GM19351 (cell line): Measurements from ENCODE around the gene WASHC4.
"Not testable (repeated sequence)": the region's sequence is repeated elsewhere in the genome, so short reads cannot be mapped to it uniquely, and the experiment has no call there.

ENCODE experiments used
- ATAC-seq: cut with Tn5 transposase; IDR thresholded peaks from one replicate; pipeline ENCODE4 v1.9.1; 2021; ENCODE audit warnings: mild to moderate bottlenecking, moderate library complexity; ENCODE audit not compliant: unreplicated experiment

The WASHC4 gene

DNA sequence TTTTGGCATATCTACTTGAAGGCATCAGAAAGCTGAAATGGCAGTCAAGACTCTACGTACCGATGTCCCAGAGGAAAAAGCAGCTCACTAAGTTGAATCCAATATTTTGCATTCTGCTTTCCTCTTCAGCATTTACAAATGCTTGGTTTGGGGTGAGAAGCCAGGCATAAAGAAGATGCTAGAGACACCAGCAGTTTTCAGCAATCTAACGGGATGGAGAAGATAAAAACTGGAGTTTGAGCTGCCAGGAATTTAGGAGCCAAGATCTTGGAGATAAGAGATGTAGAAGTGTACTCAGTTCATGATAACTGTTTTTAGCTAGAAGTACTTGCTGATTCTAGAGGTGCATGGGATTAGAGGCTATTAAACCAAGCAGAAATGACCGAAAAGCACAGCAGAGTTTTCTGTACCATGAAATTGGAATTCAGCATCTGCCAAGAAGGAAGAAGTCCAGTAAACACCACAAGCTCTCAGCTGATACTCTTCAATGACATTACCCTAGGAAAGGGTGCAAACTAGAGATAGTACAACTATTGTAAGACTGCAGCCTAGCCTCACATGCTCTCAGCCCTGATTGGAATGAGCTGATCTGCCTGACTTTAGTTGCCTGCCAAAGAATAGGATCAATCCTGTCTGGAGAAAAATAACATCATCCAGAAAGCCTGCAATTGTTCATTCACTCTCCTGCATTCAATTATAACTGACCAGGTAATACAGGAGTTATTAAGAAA lies 15.9 kb upstream of the WASHC4 start:
- no peak for ATAC-seq

DNA sequence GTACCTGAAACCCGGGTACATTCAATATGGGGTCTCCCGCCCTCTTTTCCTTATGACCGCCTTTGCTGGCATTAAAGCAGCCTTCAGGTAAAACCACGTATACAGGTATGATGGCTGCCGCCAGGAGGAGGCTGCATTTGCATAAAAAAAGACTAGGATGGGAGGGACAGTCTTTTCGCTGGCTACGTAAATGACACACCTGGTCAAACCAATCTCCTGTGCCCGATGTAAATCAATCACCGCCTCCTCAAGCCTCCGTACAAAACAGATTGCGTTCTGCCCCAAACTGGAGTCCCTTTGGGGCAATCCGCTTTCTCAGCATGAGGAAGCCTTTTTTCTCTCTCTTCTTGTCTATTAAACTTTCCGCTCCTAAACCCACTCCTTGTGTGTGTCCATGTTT lies 15.2 kb upstream of the WASHC4 start:
- no peak for ATAC-seq

DNA sequence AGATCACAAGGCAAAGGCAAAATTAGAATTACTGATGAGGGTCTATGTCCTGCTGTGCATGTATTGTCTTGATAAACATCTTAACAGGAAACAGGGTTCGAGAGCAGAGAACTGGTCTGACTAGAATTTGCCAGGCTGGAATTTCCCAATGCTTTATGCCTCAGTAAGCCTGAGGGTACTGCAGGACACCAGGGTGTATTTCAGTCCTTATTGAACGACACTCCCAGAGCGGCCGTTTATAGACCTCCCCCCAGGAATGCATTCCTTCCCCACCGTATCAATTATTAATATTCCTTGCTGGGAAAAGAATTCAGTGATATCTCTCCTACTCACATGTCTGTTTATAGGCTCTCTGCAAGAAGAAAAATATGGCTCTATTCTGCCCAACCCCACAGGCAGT lies 12.2 kb upstream of the WASHC4 start:
- ATAC-seq: not testable (repeated sequence)

DNA sequence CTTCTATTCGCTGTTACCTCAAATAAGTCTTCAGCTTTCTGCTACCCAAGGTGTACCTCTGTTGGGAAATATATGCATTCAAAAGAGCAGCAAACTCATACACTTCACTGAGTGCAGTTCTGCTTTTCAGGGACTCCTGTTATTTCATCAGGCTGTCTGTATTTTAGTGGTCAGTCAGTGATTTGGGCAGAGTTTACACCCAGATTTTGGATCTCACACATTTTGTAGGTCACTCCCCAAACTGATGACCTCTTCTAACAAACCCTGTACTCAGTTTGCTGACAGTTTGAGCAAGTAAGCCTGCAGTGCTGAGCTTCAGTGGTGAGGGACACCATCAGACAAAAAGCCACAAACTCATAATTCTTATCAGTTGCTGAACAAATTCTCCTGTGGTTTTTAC lies 8.2 kb upstream of the WASHC4 start:
- no peak for ATAC-seq

DNA sequence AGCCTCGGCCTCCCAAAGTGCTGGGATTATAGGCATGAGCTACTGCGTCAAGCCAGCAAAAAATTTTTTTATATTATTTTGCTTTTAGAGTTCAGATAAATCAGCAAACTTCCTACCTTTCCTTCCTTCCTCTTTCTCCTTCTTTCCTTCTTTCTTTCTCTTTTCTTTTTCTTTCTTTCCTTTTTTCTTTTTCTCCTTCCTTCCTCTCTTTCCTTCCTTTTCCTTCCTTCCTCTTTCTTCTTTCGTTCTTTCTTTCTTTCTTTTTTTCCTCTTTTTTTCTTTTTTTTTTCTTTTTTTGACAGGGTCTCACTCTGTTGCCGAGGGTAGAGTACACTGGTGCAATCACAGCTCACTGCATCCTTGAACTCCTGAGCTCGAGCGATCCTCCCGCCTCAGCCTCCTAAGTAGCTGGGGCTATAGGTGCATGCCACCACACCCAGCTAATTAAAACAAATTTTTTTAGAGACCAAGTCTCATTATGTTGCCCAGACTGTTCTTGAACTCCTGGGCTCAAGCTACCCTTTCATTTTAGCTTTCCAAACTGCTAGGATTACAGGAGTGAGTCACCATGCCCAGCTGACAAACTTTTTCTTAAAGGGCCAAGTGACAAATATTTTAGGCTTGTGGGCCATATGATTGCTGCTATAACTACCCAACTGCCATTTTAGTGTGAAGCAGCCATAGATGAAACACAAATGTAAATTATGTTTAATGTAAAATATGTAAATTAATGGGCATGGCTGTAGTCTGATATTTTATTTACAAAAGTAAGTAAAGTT lies 7.1 kb upstream of the WASHC4 start:
- no peak for ATAC-seq

DNA sequence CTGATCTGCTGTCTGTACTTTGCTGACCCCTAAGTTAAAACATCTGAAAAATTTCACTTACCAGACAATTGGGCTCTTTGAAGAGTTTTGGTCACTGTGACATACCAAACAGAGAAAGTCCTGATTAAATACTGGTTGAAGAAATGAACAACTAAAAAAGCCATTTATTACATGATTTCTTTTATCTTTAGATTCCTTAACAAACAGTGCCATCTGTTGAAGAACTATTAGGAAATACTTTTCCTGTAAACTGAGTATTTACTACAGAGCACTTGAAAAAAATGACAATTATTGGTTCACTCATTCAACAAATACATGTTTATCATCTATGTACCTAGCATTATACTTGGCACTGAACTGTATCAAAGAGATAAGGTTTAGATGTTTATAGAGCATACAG lies 6.5 kb upstream of the WASHC4 start:
- no peak for ATAC-seq

DNA sequence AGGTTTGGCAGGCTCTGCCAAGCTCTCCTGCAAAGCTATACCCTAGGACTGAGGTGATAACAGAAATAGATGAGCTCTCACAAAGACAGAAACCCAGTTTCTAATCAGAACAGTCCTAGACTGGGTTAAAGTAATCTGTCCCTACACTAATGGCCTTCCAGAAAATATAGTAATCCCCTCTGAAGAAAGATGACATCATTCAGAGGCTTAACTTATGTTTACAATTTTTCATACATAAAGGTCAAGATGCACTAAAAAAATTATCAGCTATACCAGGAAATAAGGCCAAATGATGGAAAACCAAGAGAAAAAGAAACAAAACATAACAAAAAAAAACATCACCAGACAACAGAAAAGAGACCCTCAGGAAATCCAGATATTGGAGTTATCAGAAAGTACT lies 4.9 kb upstream of the WASHC4 start:
- no peak for ATAC-seq

DNA sequence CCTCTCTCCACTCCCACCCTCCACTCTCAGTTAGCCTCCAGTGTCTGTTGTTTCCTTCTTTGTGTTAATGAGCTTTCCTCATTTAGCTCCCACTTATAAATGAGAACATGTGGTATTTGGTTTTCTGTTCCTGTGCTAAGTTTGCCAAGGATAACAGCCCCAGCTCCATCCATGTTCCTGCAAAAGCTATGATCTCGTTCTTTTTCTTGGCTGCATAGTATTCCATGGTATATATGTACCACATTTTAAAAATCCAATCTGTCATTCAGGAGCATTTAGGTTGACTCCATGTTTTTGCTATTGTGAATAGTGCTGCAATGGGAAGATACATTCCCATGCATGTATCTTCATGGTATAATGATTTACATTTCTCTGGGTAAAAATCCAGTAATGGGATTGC lies 2.8 kb upstream of the WASHC4 start:
- no peak for ATAC-seq

DNA sequence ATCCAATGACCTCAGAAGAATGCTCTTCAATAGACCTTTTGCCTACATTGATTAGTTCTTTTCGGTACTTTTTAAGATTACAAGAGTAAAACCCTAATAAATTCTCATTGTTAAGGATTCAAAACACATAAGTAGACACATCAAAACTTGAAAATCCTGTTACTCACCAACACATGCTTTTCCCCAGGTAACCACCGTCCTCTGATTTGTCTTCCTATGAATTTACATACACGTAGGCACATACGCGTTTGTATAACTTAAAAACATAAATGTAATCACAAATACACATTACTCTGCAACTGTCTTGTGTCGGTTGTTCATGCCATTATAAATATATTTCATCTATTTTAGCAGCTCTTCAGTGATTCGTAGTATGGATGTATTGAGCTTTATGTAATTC lies 910 bp upstream of the WASHC4 start:
- ATAC-seq: no peak

DNA sequence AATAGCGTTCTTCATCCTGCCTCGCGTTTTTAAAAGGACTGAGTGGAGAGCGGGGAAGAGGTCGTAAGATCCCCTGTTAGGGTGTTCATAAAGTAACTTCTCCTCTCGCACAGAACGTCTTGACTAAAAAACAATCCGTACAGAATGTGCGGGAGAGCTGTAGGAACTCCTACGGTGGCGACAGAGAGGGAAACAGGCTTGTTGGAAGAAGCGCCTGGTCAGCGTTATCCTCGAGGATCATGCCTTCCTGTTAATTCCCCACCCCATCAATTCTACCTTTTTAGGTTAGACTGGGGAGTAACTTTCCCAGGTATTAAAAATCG lies 399 bp upstream of the WASHC4 start:
- ATAC-seq: peak; percentile 1

DNA sequence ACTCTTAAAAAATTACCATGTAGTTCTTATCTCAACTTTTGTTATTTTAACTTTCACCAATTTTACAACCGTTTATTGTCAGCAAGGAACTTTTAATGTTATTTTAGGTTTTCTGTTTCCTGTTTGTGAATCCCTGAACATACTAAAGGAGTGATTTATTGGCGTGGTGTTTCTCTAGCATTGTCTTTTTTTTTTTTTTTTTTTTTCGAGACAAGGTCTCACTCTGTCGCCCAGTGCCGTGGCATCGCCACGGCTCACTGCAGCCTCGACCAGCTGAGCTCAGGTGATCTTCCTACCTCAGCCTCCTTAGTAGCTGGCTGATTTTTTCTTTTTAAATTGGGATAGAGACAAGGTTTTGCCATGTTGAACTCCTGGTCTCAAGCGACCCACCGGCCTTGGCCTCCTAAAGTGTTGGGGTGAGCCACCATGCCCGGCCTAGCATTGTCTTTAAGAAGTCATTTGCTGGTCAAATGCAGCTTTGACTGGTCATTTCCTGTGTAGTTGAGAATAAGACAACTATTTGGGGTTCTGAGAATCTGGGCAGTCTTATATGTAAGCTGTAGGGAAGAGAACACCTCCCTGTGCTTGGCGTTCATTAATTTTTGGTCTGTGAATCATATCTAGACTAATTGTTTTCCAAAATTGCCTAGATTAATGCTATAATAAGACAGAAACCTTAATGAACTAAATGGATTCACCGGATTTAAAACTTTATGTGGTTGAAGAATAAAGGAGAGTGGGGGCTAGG lies 2.1 kb downstream of the WASHC4 start:
- peak; percentile 41 for ATAC-seq

DNA sequence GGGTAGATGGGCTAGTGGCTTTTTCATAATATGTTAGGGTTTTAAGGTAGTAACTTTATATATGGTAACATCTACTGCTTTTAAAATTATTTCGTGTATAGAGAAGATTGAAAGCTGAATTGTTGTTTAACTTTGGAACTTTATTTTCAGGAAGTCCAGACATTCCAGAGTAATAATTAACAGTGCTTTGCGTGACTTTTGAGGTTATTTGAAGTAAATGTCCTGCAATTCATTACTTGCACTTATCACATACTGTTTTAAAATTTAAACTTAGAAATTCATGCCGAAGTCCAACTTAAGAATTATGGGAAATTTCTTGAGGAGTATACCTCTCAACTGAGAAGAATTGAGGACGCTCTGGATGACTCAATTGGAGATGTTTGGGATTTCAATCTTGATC lies 3.3 kb downstream of the WASHC4 start:
- ATAC-seq: no peak

DNA sequence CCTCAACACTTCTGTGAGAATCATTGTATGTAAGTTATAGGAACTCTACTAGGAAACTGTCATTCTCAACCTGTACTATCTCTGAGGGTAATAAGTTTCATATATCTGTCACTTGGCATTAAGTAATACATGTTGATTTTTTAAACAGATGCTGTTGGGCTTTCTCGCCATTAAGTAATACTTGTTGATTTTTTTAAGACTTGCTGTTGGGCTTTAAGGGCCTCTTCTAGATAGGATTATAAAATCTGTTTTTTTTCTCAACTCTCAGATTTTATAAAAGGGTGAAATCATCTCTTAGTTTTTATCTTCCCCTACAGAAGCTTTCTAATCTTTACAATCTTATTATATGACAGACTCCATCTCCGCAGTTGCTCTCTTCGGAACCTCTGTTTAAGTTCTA lies 5.6 kb downstream of the WASHC4 start:
- no peak for ATAC-seq

DNA sequence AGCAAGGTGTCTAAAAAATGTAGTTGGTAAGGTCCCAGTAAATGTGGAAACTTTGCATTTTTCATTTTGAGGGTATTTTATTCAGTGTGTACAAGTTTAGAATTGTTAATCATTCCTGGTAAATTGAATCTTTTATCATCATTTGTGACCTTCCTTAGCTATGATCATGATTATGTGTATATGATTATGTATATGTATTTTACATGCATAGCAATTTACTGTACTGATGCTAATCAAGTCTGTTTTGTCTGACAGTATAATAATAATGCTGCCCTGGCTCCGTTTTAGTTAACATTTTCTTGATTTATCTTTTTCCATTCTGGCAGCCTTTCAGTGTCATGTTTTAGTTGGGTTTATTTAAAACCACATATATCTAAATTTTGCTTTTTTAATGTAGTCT lies 9.4 kb downstream of the WASHC4 start:
- no peak for ATAC-seq

DNA sequence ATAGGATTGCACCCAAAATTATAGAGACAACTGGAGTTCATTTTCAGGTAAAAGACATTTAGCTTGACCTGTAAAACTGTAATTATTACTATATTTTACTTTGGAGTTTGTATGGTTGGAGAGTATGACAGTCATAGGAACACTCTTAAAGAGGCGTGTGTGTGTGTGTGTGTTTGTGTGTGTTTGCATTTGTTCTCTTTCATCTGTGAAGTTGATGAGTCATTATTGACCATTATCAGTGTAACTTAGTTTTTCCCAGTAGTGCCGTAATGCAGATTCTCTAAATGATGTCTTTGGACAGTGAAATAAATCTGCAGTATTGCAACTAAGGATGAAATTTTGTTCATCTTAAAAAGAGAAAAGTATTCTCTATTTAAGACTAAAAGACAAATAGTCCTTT lies 13.0 kb downstream of the WASHC4 start:
- no peak for ATAC-seq

DNA sequence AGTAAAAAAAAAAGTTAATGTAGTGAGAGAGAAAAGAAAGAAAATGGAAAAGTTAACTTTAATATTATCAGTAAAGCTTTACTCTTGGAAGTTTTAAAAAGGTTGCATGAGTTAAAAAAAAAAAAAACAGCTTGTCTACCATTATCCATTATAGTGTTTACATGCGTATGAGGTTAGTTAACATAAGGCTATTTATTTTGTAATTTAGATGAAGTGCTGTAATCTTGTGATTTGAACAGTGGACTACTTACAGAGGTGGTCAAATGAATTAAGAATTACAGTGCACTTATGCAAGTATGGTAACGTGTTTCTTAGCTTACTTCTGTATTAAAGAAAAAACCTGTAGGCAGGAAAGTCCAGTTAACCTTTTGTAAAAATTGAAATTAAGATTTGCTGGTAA lies 30.7 kb downstream of the WASHC4 start:
- ATAC-seq: no peak

DNA sequence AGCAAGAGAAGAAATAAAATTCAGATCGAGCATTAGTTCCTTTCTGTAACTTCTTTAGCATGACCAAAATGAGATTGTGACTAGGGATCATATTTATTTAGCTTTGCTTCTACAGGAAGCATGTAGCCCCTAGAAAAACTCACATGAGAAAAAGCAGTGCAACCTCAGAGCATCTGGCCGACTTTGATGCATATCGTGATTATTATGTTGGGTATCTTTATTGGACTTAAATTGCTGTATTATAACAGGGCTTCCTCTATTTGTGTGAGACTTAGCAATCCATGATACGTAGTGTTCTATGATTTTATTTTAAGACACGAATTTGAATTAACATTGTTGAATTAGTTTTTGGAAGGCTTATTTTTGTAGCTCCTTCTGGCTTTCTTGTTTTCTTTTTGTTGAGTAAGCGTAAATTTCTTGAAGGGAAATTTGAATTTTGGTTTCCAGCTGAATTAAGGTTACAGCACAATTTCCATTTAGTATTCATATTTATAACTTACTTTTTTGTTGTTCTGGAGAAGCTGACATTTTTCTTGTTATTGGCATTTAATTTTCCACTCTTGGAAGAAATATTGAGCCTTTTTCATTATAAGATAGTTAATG lies 33.9 kb downstream of the WASHC4 start:
- no peak for ATAC-seq

DNA sequence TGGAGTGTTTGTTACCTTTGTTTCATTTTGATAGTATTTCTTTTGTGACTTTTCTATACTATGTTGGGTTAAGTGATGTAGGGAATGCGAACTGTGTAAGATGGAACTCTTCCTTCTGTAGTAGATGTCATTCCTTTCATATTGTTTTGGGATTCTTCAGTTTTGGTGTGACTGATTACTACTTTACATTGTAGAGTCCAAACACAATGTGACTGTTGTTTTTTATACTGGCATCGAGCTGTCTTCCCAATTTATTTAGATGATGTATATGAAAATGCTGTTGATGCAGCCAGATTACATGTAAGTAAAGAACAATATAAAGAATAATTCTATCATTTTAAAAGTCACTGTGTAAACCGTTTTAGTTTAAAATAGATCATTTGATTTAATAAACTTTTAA lies 34.7 kb downstream of the WASHC4 start:
- ATAC-seq: no peak

DNA sequence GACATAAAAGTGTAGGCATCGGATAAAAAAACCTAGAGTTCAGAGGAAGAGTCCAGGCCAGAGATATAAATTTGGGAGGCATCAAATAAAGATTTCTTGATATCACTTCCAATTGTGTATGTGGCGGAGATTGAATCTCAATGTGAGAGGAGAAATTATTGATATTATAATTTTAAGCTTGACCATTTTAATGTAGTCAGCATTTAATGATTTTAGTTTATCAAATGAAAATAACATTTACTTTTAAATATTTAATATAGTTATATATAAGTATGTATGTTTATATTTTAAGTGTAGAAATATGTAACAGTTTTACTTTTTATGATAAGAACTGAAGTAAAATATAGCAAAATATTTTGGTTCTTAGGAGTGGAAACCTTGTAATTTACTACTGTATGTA lies 48.7 kb downstream of the WASHC4 start:
- no peak for ATAC-seq

DNA sequence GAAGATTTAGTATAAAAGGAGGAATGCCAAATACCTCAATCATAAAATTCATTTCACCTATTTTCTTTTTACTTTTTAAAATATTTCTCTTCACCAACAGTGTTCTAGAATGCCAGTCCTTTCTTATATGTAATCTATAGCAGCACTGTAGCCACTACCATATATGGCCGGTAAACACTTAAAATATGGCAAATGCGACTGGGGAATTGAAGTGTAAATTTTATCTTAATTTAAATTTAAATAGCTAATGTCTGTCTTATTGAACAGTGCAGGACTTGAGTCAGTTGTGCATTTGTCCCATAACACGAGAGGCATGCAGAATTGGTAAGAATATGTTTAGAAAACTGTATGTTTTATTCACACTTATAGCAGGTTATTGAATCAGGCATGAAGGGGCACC lies 50.1 kb downstream of the WASHC4 start:
- no peak for ATAC-seq

DNA sequence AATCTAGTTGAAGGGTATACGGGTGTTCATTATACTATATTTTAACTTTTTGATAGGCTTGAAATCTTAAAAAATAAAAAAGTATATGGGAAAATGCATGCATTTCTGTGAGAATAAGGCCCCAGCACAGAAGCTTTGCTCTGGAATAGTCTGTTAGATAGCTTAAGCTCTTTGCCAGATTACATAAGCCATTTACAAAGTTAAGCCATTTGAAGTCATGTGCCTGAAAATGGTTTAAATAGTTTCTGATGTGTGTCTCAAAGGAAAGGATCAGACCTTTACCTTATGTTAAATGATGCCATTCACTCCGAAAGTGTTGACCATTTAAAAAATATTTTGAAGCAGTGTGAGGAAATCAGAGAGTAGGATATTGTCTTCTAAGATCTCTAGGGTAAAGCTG lies 51.3 kb downstream of the WASHC4 start:
- ATAC-seq: no peak

DNA sequence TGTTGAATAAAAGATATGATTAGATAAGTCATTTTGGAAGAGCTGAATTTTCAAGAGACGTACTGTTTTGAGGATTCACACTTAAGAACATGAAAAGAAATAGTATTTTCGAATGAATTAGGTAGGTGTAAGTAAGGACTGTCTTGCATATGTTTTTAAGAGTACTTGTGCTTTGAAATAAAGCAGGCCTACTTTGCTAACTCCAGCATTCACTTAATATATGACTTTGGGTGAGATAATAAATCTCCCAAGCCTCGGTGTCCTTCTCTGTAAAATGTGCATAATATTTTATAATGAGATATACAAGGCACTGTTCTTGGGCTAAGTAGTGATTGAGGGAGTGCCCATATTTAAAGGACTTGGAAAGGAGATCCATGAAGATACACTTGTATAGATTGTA lies 54.6 kb downstream of the WASHC4 start:
- no peak for ATAC-seq
